Measurements from ENCODE around the gene ZBTB46. TPM values are rescaled to one million over a fixed set of nuclear protein-coding genes. Genes with fewer than 3 reads are reported as not detected.

Gene ZBTB46
- total RNA-seq, 5 donors from 2014 or later (not counting 1 experiment from before 2014, with no cell fraction given): 0.20 to 0.95 (median 0.30) TPM

GRCh38 chr20:63814891-63815614, 16.0 kb downstream of the ZBTB46 start:
- Mint-ChIP-seq H3K4me3 (no peak overlapping the region), H3K36me3 (no peaks in the 10 kb centered on the region), H3K9me3 (no peaks in the 10 kb centered on the region), H3K27me3 (peaks cover 0 to 2% of the 10 kb centered on the region in 2 donors), H3K27ac (no peak overlapping the region), H3K4me1 (peaks cover 0 to 2% (median 0%) of the 10 kb centered on the region in 3 donors)
- no peaks in the 10 kb centered on the region for H3K9me3 ChIP-seq
- WGBS (ENCODE audit: insufficient coverage): 91% methylated on average over 7 of the region's 8 CpGs
- POLR2A ChIA-PET: no interaction called here
- no peak overlapping the region for H3K27ac ChIP-seq (ENCODE audit: low read length)
- CTCF ChIA-PET: no interaction called here
- no peaks in the 10 kb centered on the region for H3K36me3 ChIP-seq (ENCODE audit: control insufficient read depth in 2 of 2, extremely low read depth in 1 of 2, insufficient read depth in 1 of 2, low read length in 1 of 2)
- H3K27me3 ChIP-seq (replicated peaks in 1 of 2; ENCODE audit: control insufficient read depth in 2 of 2, extremely low read depth in 1 of 2, insufficient read depth in 2 of 2, low read length in 1 of 2): peaks cover 0 to 22% of the 10 kb centered on the region in 2 experiments
- no peak overlapping the region for H3K4me3 ChIP-seq (ENCODE audit: control insufficient read depth in 1 of 2, extremely low read depth in 1 of 2, low read length in 1 of 2)
- DNase-seq: no peak
- H3K4me1 ChIP-seq (ENCODE audit: control insufficient read depth in 1 of 2, extremely low read depth in 1 of 2, insufficient read depth in 2 of 2, low read length in 2 of 2): no peaks in the 10 kb centered on the region
- ATAC-seq (replicated peaks in 1 of 4): no peak

- H3K27me3 Mint-ChIP-seq: peaks cover 0 to 4% of the 10 kb centered on the region in 2 donors
- Histone ChIP-seq H3K4me3 (ENCODE audit: control insufficient read depth in 1 of 2, extremely low read depth in 1 of 2, low read length in 1 of 2) (no peak overlapping the region), H3K27me3 (replicated peaks in 1 of 2; ENCODE audit: control insufficient read depth in 2 of 2, extremely low read depth in 1 of 2, insufficient read depth in 2 of 2, low read length in 1 of 2) (peaks cover 0 to 19% of the 10 kb centered on the region in 2 experiments), H3K9me3 (no peaks in the 10 kb centered on the region), H3K27ac (ENCODE audit: low read length) (no peak overlapping the region), H3K36me3 (ENCODE audit: control insufficient read depth in 2 of 2, extremely low read depth in 1 of 2, insufficient read depth in 1 of 2, low read length in 1 of 2) (no peaks in the 10 kb centered on the region), H3K4me1 (ENCODE audit: control insufficient read depth in 1 of 2, extremely low read depth in 1 of 2, insufficient read depth in 2 of 2, low read length in 2 of 2) (no peaks in the 10 kb centered on the region)
- DNase-seq (no peak), ATAC-seq (replicated peaks in 1 of 4) (no peak)
- no peak overlapping the region for H3K27ac Mint-ChIP-seq
- no peak overlapping the region for H3K4me3 Mint-ChIP-seq
- WGBS (ENCODE audit: insufficient coverage): 92% methylated on average over 7 of the region's 8 CpGs
- no peaks in the 10 kb centered on the region for H3K36me3 Mint-ChIP-seq
- POLR2A ChIA-PET: no interaction called here
- CTCF ChIA-PET: no interaction called here
- no peaks in the 10 kb centered on the region for H3K9me3 Mint-ChIP-seq
- H3K4me1 Mint-ChIP-seq: no peaks in the 10 kb centered on the region
Measured at GRCh38 chr20:63811491-63811875, 19.6 kb downstream of the ZBTB46 start.

GRCh38 chr20:63810730-63811490, 20.2 kb downstream of the ZBTB46 start:
- no peaks in the 10 kb centered on the region for H3K36me3 Mint-ChIP-seq
- Histone ChIP-seq H3K27me3 (replicated peaks in 1 of 2; ENCODE audit: control insufficient read depth in 2 of 2, extremely low read depth in 1 of 2, insufficient read depth in 2 of 2, low read length in 1 of 2) (peaks cover 0 to 19% of the 10 kb centered on the region in 2 experiments), H3K4me1 (ENCODE audit: control insufficient read depth in 1 of 2, extremely low read depth in 1 of 2, insufficient read depth in 2 of 2, low read length in 2 of 2) (no peaks in the 10 kb centered on the region), H3K36me3 (ENCODE audit: control insufficient read depth in 2 of 2, extremely low read depth in 1 of 2, insufficient read depth in 1 of 2, low read length in 1 of 2) (no peaks in the 10 kb centered on the region), H3K9me3 (no peaks in the 10 kb centered on the region), H3K27ac (ENCODE audit: low read length) (no peak overlapping the region), H3K4me3 (ENCODE audit: control insufficient read depth in 1 of 2, extremely low read depth in 1 of 2, low read length in 1 of 2) (no peak overlapping the region)
- no peaks in the 10 kb centered on the region for H3K4me1 Mint-ChIP-seq
- ATAC-seq (replicated peaks in 1 of 4): no peak
- no peak overlapping the region for H3K27ac Mint-ChIP-seq
- H3K9me3 Mint-ChIP-seq: no peaks in the 10 kb centered on the region
- ChIA-PET CTCF (no interaction called here), POLR2A (no interaction called here)
- 74% methylated on average over 18 of the region's 25 CpGs for WGBS (ENCODE audit: insufficient coverage)
- H3K27me3 Mint-ChIP-seq: peaks cover 0 to 4% of the 10 kb centered on the region in 2 donors
- no peak for DNase-seq
- no peak overlapping the region for H3K4me3 Mint-ChIP-seq

- DNase-seq (no peak), ATAC-seq (replicated peaks in 1 of 4) (no peak)
- no peak overlapping the region for H3K4me3 ChIP-seq (ENCODE audit: control insufficient read depth in 1 of 2, extremely low read depth in 1 of 2, low read length in 1 of 2)
- 97% methylated on average over 5 of the region's 9 CpGs for WGBS (ENCODE audit: insufficient coverage)
- Mint-ChIP-seq H3K9me3 (no peaks in the 10 kb centered on the region), H3K4me3 (no peak overlapping the region), H3K36me3 (no peaks in the 10 kb centered on the region), H3K27me3 (peaks cover 0 to 6% of the 10 kb centered on the region in 2 donors), H3K27ac (no peak overlapping the region), H3K4me1 (no peaks in the 10 kb centered on the region)
- no peaks in the 10 kb centered on the region for H3K9me3 ChIP-seq
- POLR2A ChIA-PET: no interaction called here
- H3K36me3 ChIP-seq (ENCODE audit: control insufficient read depth in 2 of 2, extremely low read depth in 1 of 2, insufficient read depth in 1 of 2, low read length in 1 of 2): no peaks in the 10 kb centered on the region
- CTCF ChIA-PET: interaction anchor here in 1 of 2 donors (0.5 kb wide), 1 partner anchor 18 kb away, joined by 4 read pairs; no protein-coding TSS in a partner anchor
- H3K27ac ChIP-seq (ENCODE audit: low read length): no peak overlapping the region
- no peaks in the 10 kb centered on the region for H3K4me1 ChIP-seq (ENCODE audit: control insufficient read depth in 1 of 2, extremely low read depth in 1 of 2, insufficient read depth in 2 of 2, low read length in 2 of 2)
- peaks cover 0 to 28% of the 10 kb centered on the region in 2 experiments for H3K27me3 ChIP-seq (replicated peaks in 1 of 2; ENCODE audit: control insufficient read depth in 2 of 2, extremely low read depth in 1 of 2, insufficient read depth in 2 of 2, low read length in 1 of 2)
Measured at GRCh38 chr20:63809856-63810255, 21.2 kb downstream of the ZBTB46 start.

- no peak overlapping the region for H3K27ac ChIP-seq (ENCODE audit: low read length)
Measured at GRCh38 chr20:63808964-63809674, 21.9 kb downstream of the ZBTB46 start.

GRCh38 chr20:63808145-63808724, 22.8 kb downstream of the ZBTB46 start:
- CTCF ChIA-PET: no interaction called here
- ATAC-seq (replicated peaks in 1 of 4) (no peak), DNase-seq (no peak)
- Mint-ChIP-seq H3K9me3 (no peaks in the 10 kb centered on the region), H3K27ac (no peak overlapping the region), H3K4me1 (peaks cover 3 to 10% (median 5%) of the 10 kb centered on the region in 3 donors), H3K4me3 (no peak overlapping the region), H3K36me3 (no peaks in the 10 kb centered on the region), H3K27me3 (peaks cover 5 to 14% of the 10 kb centered on the region in 2 donors)
- H3K36me3 ChIP-seq (ENCODE audit: control insufficient read depth in 2 of 2, extremely low read depth in 1 of 2, insufficient read depth in 1 of 2, low read length in 1 of 2): no peaks in the 10 kb centered on the region
- no peak overlapping the region for H3K27ac ChIP-seq (ENCODE audit: low read length)
- H3K9me3 ChIP-seq: no peaks in the 10 kb centered on the region
- peaks cover 0 to 43% of the 10 kb centered on the region in 2 experiments for H3K27me3 ChIP-seq (replicated peaks in 1 of 2; ENCODE audit: control insufficient read depth in 2 of 2, extremely low read depth in 1 of 2, insufficient read depth in 2 of 2, low read length in 1 of 2)
- no peak overlapping the region for H3K4me3 ChIP-seq (ENCODE audit: control insufficient read depth in 1 of 2, extremely low read depth in 1 of 2, low read length in 1 of 2)
- whole genome bisulfite sequencing (ENCODE audit: insufficient coverage): 96% methylated on average over 36 of the region's 38 CpGs
- H3K4me1 ChIP-seq (ENCODE audit: control insufficient read depth in 1 of 2, extremely low read depth in 1 of 2, insufficient read depth in 2 of 2, low read length in 2 of 2): peaks cover 0 to 7% of the 10 kb centered on the region in 2 experiments
- POLR2A ChIA-PET: no interaction called here

More at GRCh38 chr20:63808964-63809674, 21.9 kb downstream of the ZBTB46 start:
- DNase-seq (no peak), ATAC-seq (replicated peaks in 1 of 4) (no peak)
- Histone ChIP-seq H3K4me3 (ENCODE audit: control insufficient read depth in 1 of 2, extremely low read depth in 1 of 2, low read length in 1 of 2) (no peak overlapping the region), H3K27me3 (replicated peaks in 1 of 2; ENCODE audit: control insufficient read depth in 2 of 2, extremely low read depth in 1 of 2, insufficient read depth in 2 of 2, low read length in 1 of 2) (peaks cover 0 to 34% of the 10 kb centered on the region in 2 experiments), H3K9me3 (no peaks in the 10 kb centered on the region), H3K4me1 (ENCODE audit: control insufficient read depth in 1 of 2, extremely low read depth in 1 of 2, insufficient read depth in 2 of 2, low read length in 2 of 2) (no peaks in the 10 kb centered on the region), H3K36me3 (ENCODE audit: control insufficient read depth in 2 of 2, extremely low read depth in 1 of 2, insufficient read depth in 1 of 2, low read length in 1 of 2) (no peaks in the 10 kb centered on the region)
- Mint-ChIP-seq H3K4me1 (peaks cover 0 to 2% (median 0%) of the 10 kb centered on the region in 3 donors), H3K36me3 (no peaks in the 10 kb centered on the region), H3K27ac (no peak overlapping the region), H3K4me3 (no peak overlapping the region), H3K9me3 (no peaks in the 10 kb centered on the region), H3K27me3 (peaks cover 0 to 8% of the 10 kb centered on the region in 2 donors)
- CTCF ChIA-PET: no interaction called here
- WGBS (ENCODE audit: insufficient coverage): 98% methylated on average over 21 of the region's 31 CpGs
- POLR2A ChIA-PET: no interaction called here
